ENCODE data around the gene INHBB. TPM values are rescaled to one million over a fixed set of nuclear protein-coding genes. Genes with fewer than 3 reads are reported as not detected.

INHBB gene
- polyA plus RNA-seq, 1 donor from 2014 or later, result not detected

- no peak for TF ChIP-seq REST (IDR thresholded peaks at IDR 0.05; ENCODE audit: borderline replicate concordance)
Observed at GRCh38 chr2:120388222-120389035, 42.5 kb downstream of the INHBB start (continued).

GRCh38 chr2:120389036-120389391, 43.1 kb downstream of the INHBB start:
- no peak for TF ChIP-seq EP300 (conservative IDR thresholded peaks at IDR 0.05; ENCODE audit: poor library complexity, severe bottlenecking)
- no peak for TF ChIP-seq CTCF (IDR thresholded peaks at IDR 0.05; ENCODE audit: poor library complexity, severe bottlenecking)
- no peak for TF ChIP-seq MXI1 (conservative IDR thresholded peaks at IDR 0.05; ENCODE audit: poor library complexity, severe bottlenecking)
- no peak overlapping the region for H2AFZ ChIP-seq (ENCODE audit: low read depth, low read length)
- no peak overlapping the region for H3K9ac ChIP-seq (ENCODE audit: low read length)
- no peak overlapping the region for H3K4me2 ChIP-seq (ENCODE audit: low read length)
- H3K36me3 ChIP-seq (ENCODE audit: insufficient read depth, low read length), result no peaks in the 10 kb centered on the region
- no peaks in the 10 kb centered on the region for H3K9me3 ChIP-seq (ENCODE audit: low read length)
- H3K4me3 ChIP-seq (ENCODE audit: low read length), result no peak overlapping the region
- no peaks in the 10 kb centered on the region for H3K27me3 ChIP-seq (ENCODE audit: insufficient read depth, low read depth, low read length)
- H3K79me2 ChIP-seq (replicated peaks; ENCODE audit: insufficient read depth, low read length), result no peaks in the 10 kb centered on the region
- no peaks in the 10 kb centered on the region for H3K9me2 ChIP-seq (ENCODE audit: insufficient read depth, low read length)
- no peaks in the 10 kb centered on the region for H3F3A ChIP-seq (ENCODE audit: insufficient read depth, low read length, poor library complexity, severe bottlenecking)
- H3K27ac ChIP-seq (ENCODE audit: low read length), result no peak overlapping the region
- no peaks in the 10 kb centered on the region for H4K20me1 ChIP-seq (ENCODE audit: insufficient read depth)

GRCh38 chr2:120390381-120391055, 44.6 kb downstream of the INHBB start:
- Histone ChIP-seq H3K27ac (ENCODE audit: low read length) (no peak overlapping the region), H3K9me3 (ENCODE audit: low read length) (no peaks in the 10 kb centered on the region), H3K9ac (ENCODE audit: low read length) (no peak overlapping the region), H3K79me2 (replicated peaks; ENCODE audit: insufficient read depth, low read length) (no peaks in the 10 kb centered on the region), H3K36me3 (ENCODE audit: insufficient read depth, low read length) (no peaks in the 10 kb centered on the region), H4K20me1 (ENCODE audit: insufficient read depth) (no peaks in the 10 kb centered on the region), H3K4me2 (ENCODE audit: low read length) (no peak overlapping the region), H3K9me2 (ENCODE audit: insufficient read depth, low read length) (no peaks in the 10 kb centered on the region), H2AFZ (ENCODE audit: low read depth, low read length) (no peak overlapping the region), H3K27me3 (ENCODE audit: insufficient read depth, low read depth, low read length) (no peaks in the 10 kb centered on the region), H3K4me3 (ENCODE audit: low read length) (no peak overlapping the region), H3F3A (ENCODE audit: insufficient read depth, low read length, poor library complexity, severe bottlenecking) (no peaks in the 10 kb centered on the region)
- TF ChIP-seq EP300 (conservative IDR thresholded peaks at IDR 0.05; ENCODE audit: poor library complexity, severe bottlenecking), result no peak
- no peak for TF ChIP-seq TAF1 (IDR thresholded peaks at IDR 0.05; ENCODE audit: low read depth)
- no peak for TF ChIP-seq SMC3 (conservative IDR thresholded peaks at IDR 0.05; ENCODE audit: poor library complexity)
- TF ChIP-seq RAD21 (conservative IDR thresholded peaks at IDR 0.05), result no peak
- no peak for TF ChIP-seq CTCF (IDR thresholded peaks at IDR 0.05; ENCODE audit: poor library complexity, severe bottlenecking)
- no peak for TF ChIP-seq EZH2 (IDR thresholded peaks at IDR 0.05; ENCODE audit: borderline replicate concordance, insufficient read depth, low read length, poor library complexity, severe bottlenecking)
- no peak for TF ChIP-seq MXI1 (conservative IDR thresholded peaks at IDR 0.05; ENCODE audit: poor library complexity, severe bottlenecking)
- TF ChIP-seq REST (IDR thresholded peaks at IDR 0.05; ENCODE audit: borderline replicate concordance), result no peak
- TF ChIP-seq POLR2AphosphoS5 (IDR thresholded peaks at IDR 0.05), result no peak

Data from neural cell (in vitro differentiated cells).